HepG2 (cell line): ENCODE results near the gene DHRS12. TPM values are rescaled to one million over a fixed set of nuclear protein-coding genes. Genes with fewer than 3 reads are reported as not detected.

Experiments used
- BATF2 ChIP-seq: sonication (generic); formaldehyde crosslinking; IDR thresholded peaks from 2 replicates; pipeline ENCODE4 v1.8.0; 2022; ENCODE audit warnings: mild to moderate bottlenecking, missing genetic modification reagents, moderate library complexity
- BRD4 ChIP-seq: sonication (generic); formaldehyde crosslinking; IDR thresholded peaks from 2 replicates; pipeline ENCODE4 v1.4.0; 2020; ENCODE audit warnings: missing genetic modification reagents
- FOSL2 ChIP-seq: sonication (generic); formaldehyde crosslinking; IDR thresholded peaks from 2 replicates; pipeline ENCODE4 v1.4.0; 2020; ENCODE audit warnings: missing genetic modification reagents
- IKZF4 ChIP-seq: sonication (generic); formaldehyde crosslinking; IDR thresholded peaks from 2 replicates; pipeline ENCODE4 v1.5.1; 2020; ENCODE audit warnings: borderline replicate concordance, mild to moderate bottlenecking, low read depth, missing genetic modification reagents; ENCODE audit errors: not compliant biosample characterization
- SP1 ChIP-seq, 2 experiments: fragments of 450-650 bp in 1 of 2; sonication (generic) in 1 of 2; formaldehyde crosslinking in 1 of 2; IDR thresholded peaks; 2 replicates each; pipeline versions ENCODE4 v1.4.0 to v1.6.1; 2016 to 2020; ENCODE audit warnings: missing genetic modification reagents in 1 of 2
- SP4 ChIP-seq: sonication (generic); formaldehyde crosslinking; IDR thresholded peaks from 2 replicates; pipeline ENCODE4 v1.8.1; 2023; ENCODE audit warnings: mild to moderate bottlenecking, missing genetic modification reagents
- SRF ChIP-seq: IDR thresholded peaks from 2 replicates; pipeline ENCODE4 v1.6.1; 2011; ENCODE audit warnings: mild to moderate bottlenecking, low read depth, low read length, moderate library complexity
- TOPORS ChIP-seq: sonication (generic); formaldehyde crosslinking; IDR thresholded peaks from 2 replicates; pipeline ENCODE4 v1.8.0; 2023; ENCODE audit warnings: mild to moderate bottlenecking, missing genetic modification reagents
- ZNF276 ChIP-seq: sonication (generic); formaldehyde crosslinking; IDR thresholded peaks from 2 replicates; pipeline ENCODE4 v1.4.0; 2020; ENCODE audit warnings: mild to moderate bottlenecking, low read depth, missing genetic modification reagents
- ZNF747 ChIP-seq: sonication (generic); formaldehyde crosslinking; IDR thresholded peaks from 2 replicates; pipeline ENCODE4 v1.8.1; 2023; ENCODE audit warnings: missing genetic modification reagents, mild to moderate bottlenecking, borderline replicate concordance
- ZNF841 ChIP-seq: sonication (generic); formaldehyde crosslinking; IDR thresholded peaks from 2 replicates; pipeline ENCODE4 v1.8.1; 2023; ENCODE audit warnings: missing genetic modification reagents, borderline replicate concordance
- ZNF878 ChIP-seq: sonication (generic); formaldehyde crosslinking; IDR thresholded peaks from 2 replicates; pipeline ENCODE4 v1.8.1; 2023; ENCODE audit warnings: mild to moderate bottlenecking, missing genetic modification reagents, moderate library complexity
- ZNF891 ChIP-seq: sonication (generic); formaldehyde crosslinking; IDR thresholded peaks from 2 replicates; pipeline ENCODE4 v1.5.0; 2020; ENCODE audit warnings: mild to moderate bottlenecking, missing genetic modification reagents
- ZSCAN21 ChIP-seq: sonication (generic); formaldehyde crosslinking; IDR thresholded peaks from 2 replicates; pipeline ENCODE4 v1.8.0; 2022; ENCODE audit warnings: mild to moderate bottlenecking, missing genetic modification reagents, moderate library complexity, borderline replicate concordance
- polyA plus RNA-seq, 8 experiments: library from polyadenylated mRNA; depleted of rRNA in 3 of 8; stranded (reverse) in 7 of 8; unstranded in 1 of 8; fragments of >200 nt; fragmentation: Illumina TruSeq in 4 of 8; extraction: Trizol in 4 of 8; gene quantifications; 2 replicates each; pipeline versions ENCODE4 v1.2.1 to v1.2.3, GENCODE V29; 2011 to 2016; ENCODE audit warnings: low read depth in 4 of 8, missing spikeins in 1 of 8, mixed read lengths in 1 of 8; ENCODE audit not compliant: insufficient read depth in 1 of 8
- total RNA-seq, 5 experiments: library from RNA; depleted of rRNA; stranded (reverse); fragments of >200 nt; fragmentation: Illumina TruSeq; extraction: Trizol; gene quantifications; 2 replicates each; pipeline ENCODE4 v1.2.3, GENCODE V29; 2016; ENCODE audit warnings: low read depth in 1 of 5
- TF ChIP-seq, protein P1 (sequence below): IDR thresholded peaks from 2 replicates; pipeline ENCODE4 v1.6.1; 2016
- TF ChIP-seq, protein P2 (sequence below), 2 experiments: sonication (generic) in 1 of 2; formaldehyde crosslinking in 1 of 2; IDR thresholded peaks; 2 replicates each; pipeline versions ENCODE4 v1.6.1 to v1.9.0; 2014 to 2022; ENCODE audit warnings: antibody characterized with exemption in 1 of 2, borderline replicate concordance in 1 of 2, inconsistent platforms in 1 of 2, low read depth in 1 of 2, missing genetic modification reagents in 1 of 2
- TF ChIP-seq, protein P3 (sequence below): sonication (generic); formaldehyde crosslinking; IDR thresholded peaks from 2 replicates; pipeline ENCODE4 v1.8.1; 2023; ENCODE audit warnings: mild to moderate bottlenecking, missing genetic modification reagents

Gene DHRS12
- total and polyA plus RNA-seq, 2 of the 13 experiments (the other 11 are each of a cell fraction or from before 2014, with no cell fraction given), result 7.2 to 8.4 TPM

GRCh38 chr13:51803422-51804294 is at the start of gene DHRS12 (continued):
- TF ChIP-seq, protein P1, sequence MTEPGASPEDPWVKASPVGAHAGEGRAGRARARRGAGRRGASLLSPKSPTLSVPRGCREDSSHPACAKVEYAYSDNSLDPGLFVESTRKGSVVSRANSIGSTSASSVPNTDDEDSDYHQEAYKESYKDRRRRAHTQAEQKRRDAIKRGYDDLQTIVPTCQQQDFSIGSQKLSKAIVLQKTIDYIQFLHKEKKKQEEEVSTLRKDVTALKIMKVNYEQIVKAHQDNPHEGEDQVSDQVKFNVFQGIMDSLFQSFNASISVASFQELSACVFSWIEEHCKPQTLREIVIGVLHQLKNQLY (CRISPR knock-in tag), result peak; percentile 26; the same call in 1 of the 2 replicates
- peak; percentile 83 for TF ChIP-seq ZSCAN21 (CRISPR knock-in tag)
- TF ChIP-seq SRF, result no peak
- peak; percentile 50; the same call in 1 of the 2 replicates for TF ChIP-seq ZNF841
- peak; percentile 89 for TF ChIP-seq SP4
- TF ChIP-seq BRD4 (CRISPR knock-in tag), result 0 out of 2 replicates have a peak, but pooled peaks have one; percentile 18
- TF ChIP-seq TOPORS, result peak; percentile 80; the same call in 1 of the 2 replicates
- no peak for TF ChIP-seq ZNF747 (CRISPR knock-in tag)
- TF ChIP-seq, protein P2, sequence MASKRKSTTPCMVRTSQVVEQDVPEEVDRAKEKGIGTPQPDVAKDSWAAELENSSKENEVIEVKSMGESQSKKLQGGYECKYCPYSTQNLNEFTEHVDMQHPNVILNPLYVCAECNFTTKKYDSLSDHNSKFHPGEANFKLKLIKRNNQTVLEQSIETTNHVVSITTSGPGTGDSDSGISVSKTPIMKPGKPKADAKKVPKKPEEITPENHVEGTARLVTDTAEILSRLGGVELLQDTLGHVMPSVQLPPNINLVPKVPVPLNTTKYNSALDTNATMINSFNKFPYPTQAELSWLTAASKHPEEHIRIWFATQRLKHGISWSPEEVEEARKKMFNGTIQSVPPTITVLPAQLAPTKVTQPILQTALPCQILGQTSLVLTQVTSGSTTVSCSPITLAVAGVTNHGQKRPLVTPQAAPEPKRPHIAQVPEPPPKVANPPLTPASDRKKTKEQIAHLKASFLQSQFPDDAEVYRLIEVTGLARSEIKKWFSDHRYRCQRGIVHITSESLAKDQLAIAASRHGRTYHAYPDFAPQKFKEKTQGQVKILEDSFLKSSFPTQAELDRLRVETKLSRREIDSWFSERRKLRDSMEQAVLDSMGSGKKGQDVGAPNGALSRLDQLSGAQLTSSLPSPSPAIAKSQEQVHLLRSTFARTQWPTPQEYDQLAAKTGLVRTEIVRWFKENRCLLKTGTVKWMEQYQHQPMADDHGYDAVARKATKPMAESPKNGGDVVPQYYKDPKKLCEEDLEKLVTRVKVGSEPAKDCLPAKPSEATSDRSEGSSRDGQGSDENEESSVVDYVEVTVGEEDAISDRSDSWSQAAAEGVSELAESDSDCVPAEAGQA (IDR thresholded peaks at IDR 0.05; ENCODE audit: low read depth), result no peak; the same call in 1 of the 2 replicates
- TF ChIP-seq, protein P2 (CRISPR knock-in tag; IDR thresholded peaks at IDR 0.05; ENCODE audit: borderline replicate concordance), result peak; percentile 78; the same call in 1 of the 2 replicates
- TF ChIP-seq, protein P3, sequence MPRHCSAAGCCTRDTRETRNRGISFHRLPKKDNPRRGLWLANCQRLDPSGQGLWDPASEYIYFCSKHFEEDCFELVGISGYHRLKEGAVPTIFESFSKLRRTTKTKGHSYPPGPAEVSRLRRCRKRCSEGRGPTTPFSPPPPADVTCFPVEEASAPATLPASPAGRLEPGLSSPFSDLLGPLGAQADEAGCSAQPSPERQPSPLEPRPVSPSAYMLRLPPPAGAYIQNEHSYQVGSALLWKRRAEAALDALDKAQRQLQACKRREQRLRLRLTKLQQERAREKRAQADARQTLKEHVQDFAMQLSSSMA (CRISPR knock-in tag), result peak; percentile 70; the same call in 1 of the 2 replicates
- peak; percentile 76 for TF ChIP-seq ZNF878 (CRISPR knock-in tag)
- 0 out of 2 replicates have a peak, but pooled peaks have one; percentile 27 for TF ChIP-seq BATF2 (CRISPR knock-in tag)
- TF ChIP-seq SP1 (IDR thresholded peaks at IDR 0.05), result no peak
- peak; percentile 27; the same call in 1 of the 2 replicates for TF ChIP-seq SP1 (CRISPR knock-in tag; IDR thresholded peaks at IDR 0.05)
- peak; percentile 81; the same call in 1 of the 2 replicates for TF ChIP-seq ZNF891
- TF ChIP-seq ZNF276, result 0 out of 2 replicates have a peak, but pooled peaks have one; percentile 40
- TF ChIP-seq IKZF4 (CRISPR knock-in tag), result peak; percentile 82
- peak; percentile 38 for TF ChIP-seq FOSL2
